GM21526 (cell line): ENCODE results near the gene C2orf69.
"Not testable (repeated sequence)": the region's sequence is repeated elsewhere in the genome, so short reads cannot be mapped to it uniquely, and the experiment has no call there.

Experiments used
- ATAC-seq: cut with Tn5 transposase; IDR thresholded peaks from one replicate; pipeline ENCODE4 v1.9.1; 2021; ENCODE audit warnings: moderate library complexity; ENCODE audit not compliant: unreplicated experiment, low FRiP score

Gene C2orf69

DNA sequence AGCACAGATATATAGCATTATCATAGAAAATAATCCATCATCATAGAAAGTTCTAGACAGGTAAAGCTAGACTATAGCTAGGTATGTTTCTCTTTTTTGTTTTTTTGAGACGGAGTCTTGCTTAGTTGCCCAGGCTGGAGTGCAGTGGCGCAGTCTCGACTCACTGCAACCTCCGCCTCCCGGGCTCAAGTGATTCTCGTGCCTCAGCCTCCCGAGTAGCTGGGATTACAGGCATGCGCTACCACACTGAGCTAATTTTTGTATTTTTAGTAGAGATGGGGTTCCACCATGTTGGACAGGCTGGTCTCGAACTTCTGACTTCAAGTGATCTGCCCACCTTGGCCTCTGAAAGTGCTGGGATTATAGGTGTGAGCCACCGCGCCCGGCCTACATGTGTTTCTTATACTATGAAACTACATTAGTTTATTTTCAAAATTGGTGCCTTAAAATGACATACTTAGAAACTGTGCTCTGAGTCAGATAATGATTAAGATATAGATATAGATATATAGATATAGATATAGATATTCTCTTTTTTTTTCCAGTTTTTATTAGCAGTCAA is 1.5 kb downstream of the C2orf69 start:
- not testable (repeated sequence) for ATAC-seq

DNA sequence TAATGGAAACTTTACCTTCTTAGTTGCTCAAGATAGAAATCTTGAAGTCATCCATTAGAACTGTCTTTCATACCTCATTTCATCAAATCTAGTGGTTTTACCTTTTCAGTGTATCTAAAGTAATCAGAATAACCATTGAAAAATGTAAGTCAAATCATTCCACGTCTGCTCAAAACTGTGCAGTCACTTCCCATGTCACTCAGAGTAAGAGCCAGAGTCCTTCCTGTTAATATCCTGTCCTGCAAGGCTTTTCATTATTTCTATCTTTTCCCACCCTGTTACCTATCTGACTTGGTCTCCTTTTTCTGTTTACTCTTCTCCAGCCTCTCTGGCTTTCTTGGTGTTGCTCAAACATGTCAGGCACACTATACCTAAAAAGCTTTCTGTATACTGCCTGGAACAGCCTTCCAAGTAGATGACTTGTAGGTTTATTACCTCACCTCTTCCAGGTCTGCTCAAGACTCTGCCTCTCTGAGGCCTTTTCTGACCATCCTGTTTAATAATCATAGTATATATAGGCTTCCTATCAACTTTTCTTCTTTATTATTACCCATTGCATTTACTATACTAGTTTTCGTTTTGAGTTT is 3.4 kb downstream of the C2orf69 start:
- no peak for ATAC-seq

- ATAC-seq: no peak
These were observed 5.9 kb downstream of the C2orf69 start for GRCh38 chr2:199916980-199917379.

GRCh38 chr2:199922856-199923255 is 11.8 kb downstream of the C2orf69 start:
- no peak for ATAC-seq

- ATAC-seq: no peak
These were observed 12.8 kb downstream of the C2orf69 start for GRCh38 chr2:199923924-199924323.

GRCh38 chr2:199926806-199927205 is 15.7 kb downstream of the C2orf69 start:
- no peak for ATAC-seq

- no peak for ATAC-seq
These were observed 17.1 kb downstream of the C2orf69 start for GRCh38 chr2:199928226-199928625.

DNA sequence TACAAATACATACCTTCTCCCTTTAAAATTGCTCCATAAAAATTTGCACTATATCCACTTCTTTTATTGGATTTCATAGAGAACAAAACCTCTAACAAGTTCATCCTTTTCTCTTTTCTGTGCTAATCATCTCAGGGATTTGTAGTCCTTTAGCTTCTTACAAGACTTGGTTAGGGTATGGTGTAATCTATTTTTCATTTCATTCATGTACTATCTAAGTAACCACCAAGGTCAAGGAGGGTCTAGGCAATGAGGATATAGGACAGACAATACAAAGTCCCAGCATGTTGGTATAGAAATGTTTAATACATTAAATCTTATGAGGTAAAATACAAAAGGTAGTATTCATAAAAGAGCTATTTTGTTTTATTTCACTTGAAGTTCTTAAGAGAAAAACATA is 17.5 kb downstream of the C2orf69 start:
- no peak for ATAC-seq

DNA sequence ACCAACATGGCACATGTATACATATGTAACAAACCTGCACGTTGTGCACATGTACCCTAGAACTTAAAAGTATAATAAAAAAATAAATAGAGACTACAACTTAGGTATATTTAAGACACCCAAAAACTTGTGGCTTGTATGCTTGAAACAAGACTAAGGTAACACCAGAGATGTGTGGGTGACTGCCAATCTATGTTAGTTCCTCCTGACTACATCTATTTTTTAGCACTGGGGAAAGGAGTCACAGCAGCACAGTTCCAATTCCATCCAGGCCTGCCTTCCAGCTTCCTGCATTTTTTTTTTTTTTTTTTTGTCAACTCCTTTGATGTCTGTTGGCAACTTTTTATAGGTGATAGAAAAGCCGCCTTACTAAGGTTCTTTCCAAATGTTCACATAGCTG is 18.2 kb downstream of the C2orf69 start:
- ATAC-seq: no peak

DNA sequence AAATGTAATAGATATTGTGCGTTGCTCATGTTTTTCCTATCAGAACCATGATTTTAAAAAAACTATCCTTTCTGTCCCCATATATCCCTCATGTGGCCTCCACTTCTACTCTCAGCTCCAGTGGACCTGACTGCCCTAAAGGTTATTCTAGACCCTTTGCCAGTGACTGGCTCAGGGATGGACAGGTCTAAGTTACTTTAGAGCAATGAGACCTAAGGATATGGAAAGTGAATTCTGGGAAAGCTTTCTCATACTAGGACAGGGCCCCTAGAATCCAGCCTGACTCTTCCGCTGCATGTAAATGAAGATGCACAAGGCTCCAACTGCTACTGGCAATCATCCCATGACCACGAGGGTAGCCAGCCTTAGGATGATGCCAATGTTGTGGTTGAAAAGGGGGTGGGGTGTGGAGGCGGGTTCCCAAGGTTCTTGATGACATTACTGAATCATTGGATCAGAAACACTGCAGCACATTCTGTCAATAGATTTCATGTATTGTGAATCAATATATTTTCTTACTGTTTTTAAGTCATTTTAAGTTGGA is 21.3 kb downstream of the C2orf69 start:
- ATAC-seq: no peak

GRCh38 chr2:199933466-199933865 is 22.4 kb downstream of the C2orf69 start:
- no peak for ATAC-seq

- no peak for ATAC-seq
These were observed 25.5 kb downstream of the C2orf69 start for GRCh38 chr2:199936554-199936953.

- ATAC-seq: peak; percentile 42
These were observed 29.3 kb downstream of the C2orf69 start for GRCh38 chr2:199940373-199940772.

DNA sequence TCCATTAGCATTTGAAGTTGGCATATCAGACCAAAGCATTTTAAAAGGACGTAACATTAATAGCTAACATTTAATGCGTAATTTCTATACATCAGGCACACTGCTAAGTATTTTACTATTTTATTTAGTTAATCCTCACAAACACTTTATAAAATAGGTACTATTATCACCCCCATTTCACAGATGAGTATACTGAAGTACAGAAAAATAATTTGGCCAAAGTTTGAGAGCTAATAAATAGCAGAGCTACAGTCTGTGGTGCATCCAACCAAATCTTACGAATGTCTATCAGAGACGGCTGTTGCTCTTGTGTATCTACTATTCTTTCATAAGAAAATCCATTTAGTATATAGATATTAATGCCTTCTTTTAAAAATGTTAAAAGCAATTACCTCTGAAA is 32.3 kb downstream of the C2orf69 start:
- no peak for ATAC-seq

DNA sequence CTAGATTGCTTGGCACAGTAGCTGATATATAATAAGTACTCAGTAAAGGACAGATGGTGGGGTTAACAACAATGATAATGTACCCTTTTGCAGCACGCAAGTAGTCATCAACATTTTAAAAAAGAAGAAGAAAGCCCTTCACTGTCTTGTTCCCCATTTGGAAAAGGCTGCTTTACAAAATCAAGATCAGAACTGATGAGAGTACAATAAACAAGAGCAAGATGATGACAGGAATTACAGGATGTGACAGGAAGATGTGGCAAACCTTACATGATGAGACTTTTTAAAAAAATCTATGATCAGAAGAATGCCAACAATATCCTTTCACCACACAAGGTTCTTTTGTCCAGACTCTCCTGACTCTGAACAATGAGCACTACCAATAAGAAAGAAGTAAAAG is 35.1 kb downstream of the C2orf69 start:
- ATAC-seq: no peak

- no peak for ATAC-seq
These were observed 35.7 kb downstream of the C2orf69 start for GRCh38 chr2:199946836-199947235.

- ATAC-seq: no peak
These were observed 39.3 kb downstream of the C2orf69 start for GRCh38 chr2:199950396-199950795.

DNA sequence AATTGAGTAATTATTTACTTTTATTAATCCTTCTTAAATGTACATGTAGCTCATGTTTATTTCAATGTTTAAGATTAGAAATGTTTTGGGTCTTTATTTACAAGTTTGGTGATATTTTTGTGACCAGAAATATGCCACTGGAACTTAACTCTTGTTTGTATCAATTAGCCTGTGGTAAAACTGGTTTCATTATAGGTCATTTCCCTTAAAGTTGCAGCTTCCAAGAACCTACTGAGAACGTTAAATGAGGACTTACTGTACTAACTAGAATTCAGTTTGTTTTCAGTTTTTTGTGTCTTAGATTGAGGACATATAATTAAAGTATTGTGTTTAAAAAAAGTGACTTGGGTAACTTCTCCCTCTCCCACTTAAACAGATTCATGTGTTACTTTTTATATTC is 39.9 kb downstream of the C2orf69 start:
- no peak for ATAC-seq

- peak; percentile 42 for ATAC-seq
These were observed 43.9 kb downstream of the C2orf69 start for GRCh38 chr2:199955007-199955338.

DNA sequence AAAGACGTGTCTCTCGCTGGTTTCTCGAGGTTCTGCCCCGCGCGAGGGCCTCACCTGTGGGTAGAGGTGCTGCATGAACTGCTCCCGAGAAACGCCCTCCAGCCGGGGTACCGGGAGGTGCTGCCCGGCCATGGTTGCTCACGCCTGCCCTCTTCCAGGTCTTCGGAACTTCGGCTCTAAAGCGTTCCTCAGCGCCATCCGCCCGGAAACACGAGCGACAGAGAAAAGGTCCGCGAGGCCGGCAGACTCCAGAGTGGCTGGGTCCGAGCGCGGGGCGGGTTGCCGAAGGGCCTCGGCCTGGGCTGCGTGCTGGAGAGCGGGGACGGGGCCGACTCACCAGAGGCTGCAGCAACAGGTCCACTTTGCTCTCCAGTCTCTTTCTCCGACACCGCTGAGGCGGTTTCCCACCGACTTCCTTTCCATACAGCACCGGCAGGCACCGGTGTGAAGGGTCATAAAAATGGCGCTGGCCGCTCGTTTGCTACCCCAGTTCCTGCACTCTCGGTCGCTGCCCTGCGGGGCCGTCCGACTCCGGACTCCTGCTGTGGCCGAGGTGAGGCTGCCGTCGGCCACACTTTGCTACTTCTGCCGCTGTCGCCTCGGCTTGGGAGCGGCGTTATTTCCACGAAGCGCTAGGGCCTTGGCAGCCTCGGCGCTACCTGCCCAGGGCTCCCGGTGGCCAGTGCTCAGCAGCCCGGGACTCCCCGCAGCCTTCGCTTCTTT is 44.4 kb downstream of the C2orf69 start, which contains the start of the genes MAIP1 and TYW5:
TSS of gene MAIP1 (plus strand) at position 244 of the 723 bp plus-strand sequence. CDS start at position 461, 217 bp downstream.
TSS of gene TYW5 (minus strand) at position 153 of the 723 bp plus-strand sequence. CDS start at position 132, 21 bp downstream.
- ATAC-seq: peak; percentile 81

DNA sequence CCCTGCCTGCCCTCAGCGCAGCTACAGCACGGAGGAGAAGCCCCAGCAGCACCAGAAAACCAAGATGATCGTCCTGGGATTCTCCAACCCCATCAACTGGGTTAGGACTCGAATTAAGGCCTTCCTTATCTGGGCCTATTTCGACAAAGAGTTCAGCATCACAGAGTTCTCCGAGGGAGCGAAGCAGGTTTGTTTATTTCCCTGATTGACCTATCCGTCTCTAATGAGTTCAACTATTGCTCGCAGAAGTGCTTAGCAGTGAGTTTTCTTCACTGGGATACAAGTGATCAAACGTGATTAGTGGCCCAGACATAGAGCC is 44.9 kb downstream of the C2orf69 start:
- peak; percentile 3 for ATAC-seq

DNA sequence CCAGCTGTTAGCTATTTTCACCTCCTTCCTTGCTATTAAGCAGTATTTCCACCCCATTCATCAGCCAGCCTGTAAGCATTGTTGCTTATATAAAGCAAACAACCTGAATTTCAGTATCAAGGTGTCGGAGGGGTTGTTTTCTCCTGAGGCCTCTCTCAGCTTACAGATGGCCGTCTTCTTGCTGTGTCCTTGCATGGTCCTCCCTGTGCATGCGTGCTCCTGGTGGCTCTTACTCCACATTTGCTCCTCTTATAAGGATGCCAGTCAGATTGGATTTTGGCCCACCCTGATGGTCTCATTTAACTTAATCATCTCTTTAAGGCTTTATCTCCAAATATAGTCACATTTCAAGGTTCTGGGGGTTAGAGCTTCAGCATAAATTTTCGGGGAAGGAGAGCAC is 46.9 kb downstream of the C2orf69 start:
- no peak for ATAC-seq
